Activated naive CD4-positive, alpha-beta T cell treated with anti-CD3 and anti-CD28 coated beads, Interleukin-2, amount 10 ng/mL, durations not matched to agents 7 days and 5 days (primary cell): ENCODE measurements around the gene ATP2B3.

Source experiments
- CTCF ChIA-PET: fragments of 350-600 bp; sonication (Branson Sonifier 250); formaldehyde crosslinking; loops from one replicate; lab custom pipeline; 2021; ENCODE audit warnings: antibody characterized with exemption; lab: Charles Lee
- DNase-seq: peaks from one replicate; pipeline ENCODE4 v3.0.0-alpha.2; 2020
- H3K27ac Mint-ChIP-seq: one replicate; pipeline ENCODE4 v1.8.0; 2021; ENCODE audit warnings: mild to moderate bottlenecking, moderate library complexity, mixed read lengths
- H3K27me3 Mint-ChIP-seq: one replicate; pipeline ENCODE4 v1.8.0; 2021; ENCODE audit warnings: mild to moderate bottlenecking, mixed read lengths
- H3K36me3 Mint-ChIP-seq: one replicate; pipeline ENCODE4 v1.8.0; 2021; ENCODE audit warnings: mixed read lengths
- H3K4me1 Mint-ChIP-seq: one replicate; pipeline ENCODE4 v1.8.0; 2021; ENCODE audit warnings: mixed read lengths
- H3K4me3 Mint-ChIP-seq: one replicate; pipeline ENCODE4 v1.8.0; 2021; ENCODE audit warnings: mild to moderate bottlenecking, moderate library complexity, mixed read lengths
- H3K9me3 Mint-ChIP-seq: one replicate; pipeline ENCODE4 v1.8.0; 2021; ENCODE audit warnings: mixed read lengths

The ATP2B3 gene

DNA sequence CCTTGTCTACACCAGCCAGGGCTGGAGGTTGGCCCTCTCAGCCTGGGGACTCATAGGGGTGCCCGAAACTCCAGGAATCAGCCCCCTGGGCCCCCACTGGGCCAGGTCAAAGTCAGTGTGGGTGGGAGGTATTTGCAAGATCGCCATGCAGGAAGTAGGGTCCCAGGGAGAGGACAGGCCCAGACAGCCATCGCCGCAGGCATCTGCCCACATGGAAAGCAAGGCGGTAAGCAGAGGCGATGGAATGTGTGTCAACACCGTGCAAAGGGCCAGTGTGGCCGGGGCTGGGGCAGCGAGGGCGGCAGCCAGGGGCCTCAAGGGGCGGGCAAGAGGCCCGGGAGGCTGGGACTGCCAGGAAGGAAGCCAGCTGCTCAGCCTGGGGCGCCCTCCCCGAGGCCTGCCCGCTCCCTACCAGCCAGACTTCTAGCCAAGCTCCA is 110.3 kb downstream of the ATP2B3 start:
- CTCF ChIA-PET, result no interaction called here
- Mint-ChIP-seq H3K27ac (no peak overlapping the region), H3K36me3 (no peaks in the 10 kb centered on the region), H3K4me3 (no peak overlapping the region), H3K4me1 (no peaks in the 10 kb centered on the region), H3K27me3 (peaks cover 27% of the 10 kb centered on the region), H3K9me3 (no peaks in the 10 kb centered on the region)
- DNase-seq, result no peak

DNA sequence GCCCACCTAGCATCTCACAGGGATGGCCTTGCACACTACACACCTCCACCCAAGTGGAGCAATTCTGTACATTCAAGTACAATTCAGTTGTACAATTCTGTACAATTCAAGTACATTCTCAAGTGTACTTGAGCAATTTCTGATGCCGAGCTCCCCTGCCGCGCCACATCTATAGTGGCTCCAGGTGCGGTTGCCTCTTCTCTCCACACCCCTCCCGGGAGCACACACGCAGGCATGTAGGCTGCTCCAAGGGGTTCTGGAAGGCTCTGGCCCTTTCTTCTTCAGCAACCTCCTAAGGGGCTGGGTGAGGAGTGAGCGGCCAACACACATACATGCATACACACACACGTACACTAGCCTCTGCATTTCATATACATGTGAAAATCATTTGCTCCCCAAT is 110.7 kb downstream of the ATP2B3 start:
- no peaks in the 10 kb centered on the region for H3K4me1 Mint-ChIP-seq
- H3K27me3 Mint-ChIP-seq, result peaks cover 26% of the 10 kb centered on the region
- CTCF ChIA-PET, result no interaction called here
- no peaks in the 10 kb centered on the region for H3K36me3 Mint-ChIP-seq
- no peaks in the 10 kb centered on the region for H3K9me3 Mint-ChIP-seq
- no peak for DNase-seq
- no peak overlapping the region for H3K4me3 Mint-ChIP-seq
- H3K27ac Mint-ChIP-seq, result no peak overlapping the region

DNA sequence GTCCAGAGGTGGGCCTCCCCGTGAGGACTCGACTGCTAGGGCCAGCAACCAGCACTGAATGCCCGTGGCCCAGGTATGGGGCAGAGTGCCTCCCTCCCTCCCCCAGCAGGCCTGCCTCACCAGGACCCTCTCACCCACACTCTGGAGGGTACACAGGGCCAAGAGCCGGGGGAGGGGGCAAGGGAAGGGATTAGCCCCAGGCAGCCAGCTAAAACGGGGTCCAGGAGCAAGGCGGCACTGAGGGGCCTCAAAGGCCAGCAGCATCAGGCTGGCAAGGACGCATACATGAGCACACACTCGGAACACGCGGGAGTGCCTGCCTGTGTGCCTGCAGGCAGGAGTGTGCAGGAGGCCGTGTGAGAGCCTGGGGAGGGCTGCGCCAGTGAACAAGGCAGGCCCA is 111.2 kb downstream of the ATP2B3 start:
- DNase-seq, result no peak
- H3K27me3 Mint-ChIP-seq, result peaks cover 20% of the 10 kb centered on the region
- H3K36me3 Mint-ChIP-seq, result no peaks in the 10 kb centered on the region
- no peak overlapping the region for H3K27ac Mint-ChIP-seq
- no peaks in the 10 kb centered on the region for H3K9me3 Mint-ChIP-seq
- no peak overlapping the region for H3K4me3 Mint-ChIP-seq
- no peaks in the 10 kb centered on the region for H3K4me1 Mint-ChIP-seq
- CTCF ChIA-PET, result no interaction called here

DNA sequence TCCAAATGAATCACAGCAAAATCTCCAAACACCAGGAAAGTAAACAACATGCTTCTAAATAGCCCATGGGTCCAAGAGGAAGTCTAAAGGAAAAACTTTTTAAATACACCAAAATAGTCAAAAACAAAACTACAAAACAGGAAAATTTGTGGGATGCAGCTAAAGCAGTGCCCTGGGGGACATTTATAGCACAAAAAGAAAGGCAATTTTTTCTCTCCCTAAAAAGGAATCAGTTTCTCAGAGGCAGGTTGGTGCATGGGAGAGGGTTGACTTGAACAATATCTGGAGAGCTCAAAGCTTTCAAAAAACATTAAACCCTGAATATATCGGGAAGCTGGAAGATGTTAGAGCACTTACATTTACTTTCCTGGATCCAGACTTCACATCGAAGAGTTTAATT is 113.9 kb downstream of the ATP2B3 start:
- H3K9me3 Mint-ChIP-seq, result no peaks in the 10 kb centered on the region
- CTCF ChIA-PET, result interaction anchor here (0.7 to 2.9 kb wide), 5 partner anchors 14 to 92 kb away, joined by 3 to 14 read pairs (median 4); partner anchors contain the start of gene DUSP9
- H3K27ac Mint-ChIP-seq, result no peak overlapping the region
- no peak for DNase-seq
- H3K4me1 Mint-ChIP-seq, result no peaks in the 10 kb centered on the region
- no peak overlapping the region for H3K4me3 Mint-ChIP-seq
- H3K36me3 Mint-ChIP-seq, result no peaks in the 10 kb centered on the region
- peaks cover 19% of the 10 kb centered on the region for H3K27me3 Mint-ChIP-seq

DNA sequence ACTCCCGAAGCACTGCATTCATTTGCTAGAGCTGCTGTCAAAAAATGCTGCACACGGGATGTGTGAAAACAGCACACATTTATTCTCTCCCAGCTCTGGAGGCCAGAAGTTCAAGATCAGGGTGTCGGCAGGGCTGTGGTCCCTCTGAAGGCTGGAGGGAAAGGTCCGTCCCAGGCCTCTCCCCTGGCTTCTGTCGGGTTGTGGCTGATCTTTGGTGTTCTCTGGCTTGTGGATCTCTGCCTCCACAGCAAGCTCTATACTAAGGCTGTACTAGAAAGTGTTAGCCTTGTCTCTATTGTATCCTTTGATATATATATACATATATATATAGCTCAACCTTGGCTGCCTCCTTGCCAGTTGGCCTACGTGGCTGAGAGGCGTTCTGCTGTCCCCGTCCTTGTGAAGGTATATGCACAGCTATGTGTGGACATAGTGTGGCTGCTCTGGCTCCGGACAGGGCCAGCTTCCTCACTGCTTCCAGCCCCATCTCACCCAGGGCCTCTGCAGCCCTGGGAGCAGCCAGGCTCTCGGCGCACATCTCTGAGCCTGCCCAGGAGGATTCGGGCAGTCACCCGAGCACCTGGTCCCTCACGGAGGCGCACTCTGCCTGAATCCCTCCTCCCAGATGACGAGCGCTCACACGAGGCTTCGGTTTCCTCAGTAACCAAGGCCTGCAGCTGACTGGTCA is 114.6 kb downstream of the ATP2B3 start:
- no peak overlapping the region for H3K4me3 Mint-ChIP-seq
- H3K27me3 Mint-ChIP-seq, result peaks cover 20% of the 10 kb centered on the region
- DNase-seq, result no peak
- H3K27ac Mint-ChIP-seq, result no peak overlapping the region
- no peaks in the 10 kb centered on the region for H3K4me1 Mint-ChIP-seq
- H3K36me3 Mint-ChIP-seq, result no peaks in the 10 kb centered on the region
- CTCF ChIA-PET, result interaction anchor here (0.8 to 2.9 kb wide), 3 partner anchors 13 to 36 kb away, joined by 3 to 14 read pairs (median 4); partner anchors contain the start of gene DUSP9
- no peaks in the 10 kb centered on the region for H3K9me3 Mint-ChIP-seq
